Activated T-cell treated with anti-CD3 and anti-CD28 coated beads for 1 hour (primary cell): Measurements from ENCODE around the gene TMEM204.

Experiments
- DNase-seq: peaks from one replicate; pipeline ENCODE4 v3.0.0-alpha.2; 2020; ENCODE audit warnings: low read depth

TMEM204 gene

DNA sequence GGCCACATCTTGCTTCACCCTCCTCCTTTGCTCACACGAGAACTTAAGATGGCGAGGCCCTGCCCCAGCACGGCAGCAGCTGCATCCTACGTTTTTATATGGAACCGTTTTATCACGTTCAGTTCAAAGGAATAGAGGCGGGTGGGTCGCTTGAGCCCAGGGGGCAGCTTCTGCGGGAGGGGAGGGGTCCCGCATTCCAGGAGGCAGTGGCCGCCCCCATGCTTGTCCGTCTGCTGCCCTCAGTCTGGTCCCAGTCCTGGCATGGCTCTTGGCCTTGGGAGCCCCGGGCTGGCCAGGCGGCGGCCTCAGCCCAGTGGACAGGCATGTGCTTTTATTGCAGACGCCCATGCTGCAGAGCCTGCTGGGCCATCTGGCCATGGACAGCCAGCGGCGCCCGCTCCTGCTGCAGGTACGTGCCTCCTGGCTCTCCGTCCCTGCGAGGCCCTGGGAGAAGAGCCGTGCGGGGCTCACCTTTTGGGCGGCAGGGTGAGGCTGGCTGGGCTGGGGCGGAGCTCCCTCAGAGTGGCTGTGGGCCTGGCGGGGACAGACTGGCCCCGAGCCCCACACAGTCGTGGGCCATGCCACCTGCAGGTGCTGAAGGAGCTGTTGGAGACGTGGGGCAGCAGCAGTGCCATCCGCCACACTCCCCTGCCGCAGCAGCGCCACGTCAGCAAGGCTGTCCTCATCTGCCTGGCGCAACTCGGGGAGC, 33.6 kb upstream of the TMEM204 start:
- no peak for DNase-seq

- no peak for DNase-seq
These were observed 32.9 kb upstream of the TMEM204 start for GRCh38 chr16:1500465-1501150.

DNA sequence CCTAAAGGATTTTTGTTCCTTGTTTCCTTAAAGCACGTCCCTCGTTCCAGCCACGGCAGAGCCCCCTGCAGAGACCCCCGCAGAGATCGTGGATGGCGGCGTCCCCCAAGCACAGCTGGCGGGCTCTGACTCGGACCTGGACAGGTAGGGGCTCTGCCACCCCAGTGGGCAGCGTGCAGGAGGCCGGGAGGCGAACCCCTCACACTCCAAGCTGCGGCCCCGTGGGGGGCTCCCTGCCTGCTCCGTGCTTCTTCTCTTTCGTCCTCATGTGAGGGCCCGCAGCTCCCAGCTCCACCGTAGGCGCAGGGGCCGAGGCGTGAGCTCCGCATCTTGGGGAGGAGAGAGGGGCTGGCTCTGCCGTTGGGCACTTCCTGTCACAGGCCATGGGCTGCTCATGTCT, 31.8 kb upstream of the TMEM204 start:
- no peak for DNase-seq

- DNase-seq = no peak
These were observed 31.1 kb upstream of the TMEM204 start for GRCh38 chr16:1502092-1503004.

DNA sequence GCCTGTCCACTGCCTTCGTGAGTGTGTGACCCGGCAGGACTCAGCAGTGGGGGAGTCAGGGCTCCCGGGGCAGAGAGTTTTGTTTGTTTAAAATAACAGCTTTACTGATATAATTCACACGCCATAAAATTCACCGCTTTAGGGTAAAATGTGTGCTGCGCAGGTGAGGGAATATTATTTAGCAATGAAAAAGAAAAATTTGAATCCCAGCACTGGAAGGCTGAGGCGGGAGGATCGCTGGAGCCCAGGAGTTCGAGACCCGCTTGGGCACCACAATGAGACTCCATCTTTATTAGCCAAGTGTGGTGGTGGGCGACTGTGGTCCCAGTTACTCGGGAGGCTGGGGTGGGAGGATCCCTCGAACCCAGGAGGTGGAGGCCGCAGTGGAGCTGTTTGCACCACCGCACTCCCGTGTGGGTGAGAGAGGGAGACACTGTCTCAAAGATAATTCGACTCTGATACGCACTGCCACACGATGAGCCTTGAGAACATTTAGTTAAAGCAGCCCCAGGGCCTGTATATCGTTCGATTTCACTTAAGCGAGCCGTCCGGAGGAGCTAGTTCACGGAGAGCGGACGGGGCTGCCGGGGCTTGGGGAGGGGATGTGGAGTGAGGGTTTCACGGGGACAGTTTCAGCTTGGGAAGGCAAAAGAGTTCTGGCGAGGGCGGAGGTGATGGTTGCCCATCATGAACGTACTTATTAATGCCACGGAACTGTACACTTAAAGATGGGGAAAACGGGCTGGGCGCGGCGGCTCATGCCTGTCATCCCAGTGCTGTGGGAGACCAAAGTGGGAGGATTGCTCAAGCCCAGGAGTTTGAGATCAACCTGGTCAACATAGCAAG, 30.1 kb upstream of the TMEM204 start:
- DNase-seq = no peak

DNA sequence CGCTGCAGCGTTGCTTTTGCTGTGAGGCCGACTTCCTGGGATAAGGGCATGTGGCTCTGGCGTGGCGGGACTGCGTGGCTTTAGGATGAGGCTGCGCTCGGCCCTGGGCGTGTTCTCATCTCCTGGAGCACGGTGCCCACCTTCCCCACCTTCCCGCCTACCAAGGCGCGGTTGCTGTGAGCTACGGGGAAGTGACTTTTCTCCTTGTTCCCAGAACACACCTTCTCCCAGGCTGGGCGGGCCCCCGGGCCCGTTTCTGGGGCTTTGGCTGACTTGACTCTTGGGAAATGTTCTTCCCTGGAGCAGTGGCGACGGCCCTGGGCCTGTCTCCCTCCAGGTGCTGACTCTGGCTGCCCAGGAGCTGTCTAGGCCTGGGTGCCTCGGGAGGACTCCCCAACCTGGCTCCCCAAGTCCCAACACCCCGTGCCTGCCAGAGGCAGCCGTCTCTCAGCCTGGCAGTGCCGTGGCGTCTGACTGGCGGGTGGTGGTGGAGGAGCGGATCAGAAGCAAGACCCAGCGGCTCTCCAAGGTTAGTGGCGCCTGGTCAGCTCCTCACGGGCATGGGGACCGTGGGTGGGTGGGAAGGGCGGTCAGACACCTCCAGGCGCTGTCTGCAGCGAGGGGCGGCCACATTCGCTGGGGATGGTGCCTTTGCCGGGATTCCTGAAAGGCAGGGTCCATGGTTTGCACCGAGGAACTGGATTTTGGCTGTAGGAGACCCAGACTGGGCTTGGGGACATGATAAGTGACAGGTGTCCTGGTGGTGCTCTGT, 28.2 kb upstream of the TMEM204 start:
- DNase-seq = no peak

GRCh38 chr16:1505912-1506311, 27.6 kb upstream of the TMEM204 start:
- DNase-seq = no peak

GRCh38 chr16:1506494-1507213, 26.8 kb upstream of the TMEM204 start:
- no peak for DNase-seq

GRCh38 chr16:1508494-1509187, 24.8 kb upstream of the TMEM204 start:
- no peak for DNase-seq

DNA sequence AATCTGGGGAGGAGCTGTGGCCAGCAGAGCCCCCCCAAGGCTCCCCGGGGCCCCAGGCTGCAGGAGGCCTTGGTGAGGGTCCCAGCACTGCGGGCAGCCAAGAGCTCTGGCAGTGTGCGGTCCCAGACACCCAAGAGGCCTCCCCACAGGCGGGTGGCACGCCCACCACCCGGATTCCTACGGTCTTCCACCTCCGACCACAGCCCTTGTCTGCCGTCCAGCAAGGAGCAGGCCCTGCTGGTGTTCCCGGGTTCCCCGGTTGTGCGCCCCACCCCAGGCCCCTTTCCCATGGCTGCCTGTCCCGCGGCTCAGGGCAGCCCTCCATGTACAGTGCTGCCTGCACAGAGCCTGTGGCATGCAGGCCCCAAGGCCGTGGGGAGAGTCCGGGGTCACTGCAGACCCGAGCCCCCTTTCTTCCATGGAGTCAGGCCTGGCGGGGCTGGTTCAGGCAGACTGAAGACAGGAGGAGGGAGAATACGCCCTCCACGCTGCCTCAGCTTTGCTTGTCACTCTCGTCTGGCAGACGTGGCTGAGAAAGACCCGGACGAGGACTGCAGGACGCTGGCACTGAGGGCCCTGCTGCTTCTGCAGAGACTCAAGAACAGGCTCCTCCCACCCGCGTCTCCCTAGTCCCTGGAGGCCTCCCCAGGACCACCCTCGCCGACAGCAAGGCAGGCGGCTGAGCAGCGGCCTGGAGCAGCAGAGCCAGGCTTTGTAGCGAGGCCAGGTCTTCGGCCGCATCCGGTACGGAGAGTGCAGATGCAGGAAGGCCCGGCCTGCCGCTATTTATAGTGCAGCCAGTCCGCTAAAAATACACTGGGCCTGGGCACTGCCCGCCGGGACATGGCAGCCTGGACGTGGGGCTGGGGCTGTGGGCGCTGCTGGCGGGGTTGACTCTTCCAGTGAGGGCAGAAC, 23.9 kb upstream of the TMEM204 start:
- no peak for DNase-seq

- no peak for DNase-seq
These were observed 23.2 kb upstream of the TMEM204 start for GRCh38 chr16:1510272-1510671.

DNA sequence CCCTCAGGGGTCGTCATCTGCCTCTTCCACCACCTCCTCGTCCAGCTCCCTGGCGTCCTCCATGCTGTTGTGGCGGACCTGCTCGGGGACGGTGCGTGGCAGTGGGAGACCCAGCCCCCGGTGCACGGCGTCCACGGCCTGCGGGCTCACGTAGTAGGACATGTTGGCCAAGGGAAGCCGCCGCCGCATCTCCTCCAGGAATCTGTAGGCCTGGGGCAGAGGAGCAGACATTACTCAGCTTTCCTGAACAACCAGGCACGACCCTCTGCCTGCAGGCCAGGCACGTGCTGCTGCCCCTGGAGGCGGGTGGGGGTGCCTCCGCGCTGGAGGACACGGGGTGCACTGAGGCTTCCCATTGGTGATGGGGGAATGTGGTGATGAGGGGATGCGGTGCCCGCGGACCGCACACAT, 22.5 kb upstream of the TMEM204 start:
- no peak for DNase-seq

DNA sequence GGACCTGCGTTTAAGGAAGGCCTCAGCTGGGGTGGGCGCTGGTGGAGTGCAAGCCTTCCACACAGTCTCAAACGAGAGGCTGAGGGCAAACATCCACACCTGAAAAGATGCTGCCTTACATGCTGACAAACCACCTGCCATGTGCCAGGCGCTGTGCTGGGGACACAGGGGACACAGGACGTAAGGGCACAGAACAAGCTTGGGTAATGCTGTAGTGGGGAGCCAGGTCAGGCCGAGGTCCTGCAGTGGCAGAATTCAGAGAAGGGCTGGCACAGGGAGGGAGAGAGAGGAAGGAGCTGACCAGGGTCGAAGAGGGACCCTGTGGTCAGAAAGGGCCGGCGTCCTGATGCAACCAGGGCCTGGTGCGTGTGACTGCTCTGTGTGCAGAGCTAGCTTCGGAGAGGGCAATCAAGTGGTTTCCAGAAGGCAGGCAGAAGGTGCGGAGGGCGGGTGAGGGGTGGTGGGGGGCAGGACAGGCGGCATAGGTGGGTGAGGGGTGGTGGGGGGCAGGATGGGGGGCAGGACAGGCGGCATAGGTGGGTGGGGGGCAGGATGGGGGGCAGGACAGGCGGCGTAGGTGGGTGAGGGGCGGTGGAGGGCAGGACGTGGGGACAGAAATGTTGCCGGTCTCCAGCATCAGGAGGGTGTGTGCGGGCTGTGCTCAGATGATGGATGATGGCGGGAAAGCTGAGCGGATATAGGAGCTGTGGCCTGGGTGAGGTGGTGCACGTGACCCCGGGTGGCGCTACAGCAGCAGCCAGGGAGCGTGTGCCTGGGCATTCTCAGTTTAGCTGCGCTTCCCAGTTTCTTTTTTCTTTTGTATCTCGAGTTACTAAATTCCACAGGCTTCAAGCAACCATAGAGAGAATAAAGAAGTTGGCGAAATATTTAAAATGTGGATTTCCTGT, 21.6 kb upstream of the TMEM204 start:
- DNase-seq = no peak

GRCh38 chr16:1512774-1513173, 20.7 kb upstream of the TMEM204 start:
- no peak for DNase-seq

DNA sequence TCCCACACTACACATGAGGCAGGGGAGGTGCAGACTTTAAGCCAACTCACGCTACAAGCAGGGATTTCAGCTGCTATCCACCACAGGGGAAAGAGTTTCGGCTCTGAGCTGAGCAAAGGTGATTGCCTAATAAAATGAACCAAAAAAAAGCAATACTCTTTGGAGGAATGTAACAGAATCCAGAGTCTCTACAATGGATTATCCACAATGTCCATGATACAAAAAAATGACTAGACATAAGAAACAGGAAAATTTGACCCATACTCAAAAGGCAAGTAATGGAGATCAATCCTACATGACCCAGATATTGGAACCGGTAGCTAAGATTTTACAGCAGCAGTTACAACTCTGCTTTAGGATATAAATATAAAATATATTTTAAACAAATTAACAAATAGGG, 19.0 kb upstream of the TMEM204 start:
- DNase-seq = no peak

DNA sequence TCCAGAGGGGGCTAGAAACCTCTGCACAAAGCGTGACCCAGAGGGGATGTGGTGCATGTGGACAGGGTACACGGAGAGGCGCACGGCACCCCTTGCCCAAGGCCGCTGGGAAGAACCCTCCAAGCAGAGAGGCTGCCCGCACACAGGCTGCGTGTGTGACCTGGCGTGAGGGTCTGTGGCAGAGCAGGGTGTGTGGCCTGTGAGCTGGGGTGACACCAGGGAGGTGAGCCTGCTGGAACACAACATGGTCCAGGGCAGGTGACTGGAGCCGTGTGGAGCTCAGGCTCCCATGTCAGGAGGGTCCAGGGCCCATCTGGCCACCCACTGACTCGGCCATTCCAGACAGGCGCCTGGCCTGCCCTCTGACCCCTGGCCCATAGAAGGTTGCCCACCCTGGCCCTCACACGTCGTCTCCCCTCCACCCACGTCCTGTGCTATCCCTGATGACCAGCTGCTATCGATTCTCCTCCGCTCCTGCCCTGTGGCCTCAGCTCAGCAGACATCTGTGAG, 14.8 kb upstream of the TMEM204 start:
- DNase-seq = no peak

DNA sequence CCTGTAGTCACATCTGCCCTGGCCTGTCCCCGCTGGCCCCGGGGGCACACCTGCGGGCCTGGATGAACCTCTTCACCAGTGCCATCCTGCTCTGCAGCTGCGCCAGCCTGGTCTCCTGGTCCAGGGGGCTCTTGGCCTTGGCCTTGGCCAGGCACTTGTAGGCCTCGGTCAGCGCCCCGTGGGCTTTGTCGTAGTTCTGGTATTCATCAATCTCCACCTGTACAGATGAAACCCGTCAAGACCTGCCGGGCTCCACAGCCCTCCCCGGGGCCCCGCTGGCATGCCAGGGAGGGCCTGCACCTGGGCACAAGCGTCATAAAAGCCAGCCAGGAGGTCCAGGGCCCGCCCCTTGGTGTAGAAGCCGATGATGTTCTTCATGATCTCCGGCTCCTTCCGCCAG, 13.6 kb upstream of the TMEM204 start:
- no peak for DNase-seq
